Activated CD8-positive, alpha-beta memory T cell treated with anti-CD3 and anti-CD28 coated beads, Interleukin-2, amount 50 U/mL, for 24 hours (primary cell): Measurements from ENCODE around the gene VSTM2B.
"Not testable (repeated sequence)": the region's sequence is repeated elsewhere in the genome, so short reads cannot be mapped to it uniquely, and the experiment has no call there.

Experiments used
- DNase-seq: peaks from one replicate; pipeline ENCODE4 v3.0.0-alpha.2; 2020; ENCODE audit errors: extremely low read depth

VSTM2B gene

GRCh38 chr19:29545866-29546582 lies 20.2 kb downstream of the VSTM2B start:
- no peak for DNase-seq

- DNase-seq, result no peak
Measured at GRCh38 chr19:29546583-29547190, 20.9 kb downstream of the VSTM2B start.

GRCh38 chr19:29547361-29547960 lies 21.7 kb downstream of the VSTM2B start:
- DNase-seq, result no peak

GRCh38 chr19:29547981-29548380 lies 22.2 kb downstream of the VSTM2B start:
- no peak for DNase-seq

- no peak for DNase-seq
Measured at GRCh38 chr19:29548483-29549085, 22.8 kb downstream of the VSTM2B start.

GRCh38 chr19:29549105-29550070 lies 23.6 kb downstream of the VSTM2B start:
- DNase-seq, result no peak

- no peak for DNase-seq
Measured at GRCh38 chr19:29550896-29551295, 25.1 kb downstream of the VSTM2B start.

GRCh38 chr19:29551774-29552173 lies 26.0 kb downstream of the VSTM2B start:
- DNase-seq, result no peak

GRCh38 chr19:29552454-29553280 lies 26.9 kb downstream of the VSTM2B start:
- DNase-seq, result no peak

GRCh38 chr19:29554149-29554548 lies 28.4 kb downstream of the VSTM2B start:
- no peak for DNase-seq

- DNase-seq, result not testable (repeated sequence)
Measured at GRCh38 chr19:29559110-29559509, 33.3 kb downstream of the VSTM2B start.

- DNase-seq, result no peak
Measured at GRCh38 chr19:29559743-29560142, 33.9 kb downstream of the VSTM2B start.

GRCh38 chr19:29560313-29561075 lies 34.7 kb downstream of the VSTM2B start:
- DNase-seq, result no peak

- no peak for DNase-seq
Measured at GRCh38 chr19:29561601-29562000, 35.8 kb downstream of the VSTM2B start.

- DNase-seq, result no peak
Measured at GRCh38 chr19:29562299-29563297, 36.8 kb downstream of the VSTM2B start.

- no peak for DNase-seq
Measured at GRCh38 chr19:29563486-29564101, 37.8 kb downstream of the VSTM2B start.

- DNase-seq, result no peak
Measured at GRCh38 chr19:29564574-29565005, 38.8 kb downstream of the VSTM2B start.

- no peak for DNase-seq
Measured at GRCh38 chr19:29565171-29565570, 39.4 kb downstream of the VSTM2B start.
